Mammary epithelial cell (primary cell): ENCODE results near the gene SLC7A9.

Experiments used
- CTCF ChIP-seq, 2 donors: IDR thresholded peaks in 1 of 2; conservative IDR thresholded peaks in 1 of 2; 2 replicates each; pipeline ENCODE4 v1.5.1; 2011 to 2012; ENCODE audit warnings: inconsistent platforms in 2 of 2, low read length in 2 of 2, mild to moderate bottlenecking in 2 of 2, control low read depth in 1 of 2, low read depth in 1 of 2; ENCODE audit not compliant: insufficient read depth in 1 of 2; ENCODE audit errors: extremely low read depth in 1 of 2
- EZH2 ChIP-seq: IDR thresholded peaks from 2 replicates; pipeline ENCODE4 v1.6.1; 2012; ENCODE audit warnings: low read length, inconsistent platforms, borderline replicate concordance

GRCh38 chr19:32864318-32865007, 5.1 kb downstream of the SLC7A9 start:
- TF ChIP-seq CTCF (conservative IDR thresholded peaks at IDR 0.05 in 1 of 2, IDR thresholded peaks at IDR 0.05 in 1 of 2; ENCODE audit: extremely low read depth in 1 of 2, insufficient read depth in 1 of 2, low read depth in 1 of 2, low read length in 2 of 2) (no peak), EZH2 (no peak)
